BE2C (cell line): ENCODE measurements around the gene PEPD.

Experiments used
- DNase-seq: peaks from one replicate; pipeline ENCODE4 v3.0.0-alpha.2; 2020
- H3K27me3 ChIP-seq: fragments of 250-450 bp; sonication (Bioruptor Pico); 2 replicates; pipeline ENCODE4 v1.5.1; 2020; ENCODE audit warnings: mild to moderate bottlenecking
- H3K36me3 ChIP-seq: fragments of 250-450 bp; sonication (Bioruptor Pico); 2 replicates; pipeline ENCODE4 v1.5.1; 2020; ENCODE audit warnings: mild to moderate bottlenecking
- H3K4me1 ChIP-seq: fragments of 250-450 bp; sonication (Bioruptor Pico); 2 replicates; pipeline ENCODE4 v1.5.1; 2020
- H3K4me3 ChIP-seq: 2 replicates; pipeline ENCODE4 v1.5.1; 2011; ENCODE audit warnings: low read depth, low read length
- H3K9me3 ChIP-seq: fragments of 250-450 bp; sonication (Bioruptor Pico); 2 replicates; pipeline ENCODE4 v1.5.1; 2020
- CTCF ChIP-seq: IDR thresholded peaks from 2 replicates; pipeline ENCODE4 v1.5.1; 2012; ENCODE audit warnings: mild to moderate bottlenecking, low read depth, low read length

Gene PEPD

DNA sequence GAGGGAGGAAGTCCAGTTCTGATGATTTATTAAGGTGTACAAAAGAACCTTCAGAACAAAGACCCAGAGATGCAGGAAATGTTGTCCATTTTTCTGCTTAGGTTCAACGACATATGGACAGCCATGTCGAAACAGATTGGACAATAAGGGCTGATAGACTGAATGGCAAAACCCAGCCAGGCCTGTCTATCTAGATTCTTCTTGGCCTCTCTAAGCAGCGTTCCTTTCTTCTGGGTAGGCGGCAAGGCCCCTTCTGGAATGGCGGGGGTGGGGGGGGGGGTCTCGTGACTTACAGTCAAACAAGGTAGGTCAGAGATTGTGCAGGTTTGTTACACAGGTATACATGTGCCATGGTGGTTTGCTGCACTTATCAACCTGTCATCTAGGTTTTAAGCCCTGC lies 39.7 kb upstream of the PEPD start:
- TF ChIP-seq CTCF: no peak
- DNase-seq: no peak
- peaks cover 4% of the 10 kb centered on the region; the same call in 1 of the 2 replicates for H3K4me1 ChIP-seq
- H3K27me3 ChIP-seq: no peaks in the 10 kb centered on the region
- no peaks in the 10 kb centered on the region for H3K9me3 ChIP-seq
- H3K4me3 ChIP-seq: no peak overlapping the region
- H3K36me3 ChIP-seq: no peaks in the 10 kb centered on the region

GRCh38 chr19:33559996-33560395 lies 38.4 kb upstream of the PEPD start:
- no peaks in the 10 kb centered on the region for H3K27me3 ChIP-seq
- no peaks in the 10 kb centered on the region for H3K36me3 ChIP-seq
- no peak for DNase-seq
- H3K4me3 ChIP-seq: no peak overlapping the region
- peaks cover 4% of the 10 kb centered on the region; the same call in 1 of the 2 replicates for H3K4me1 ChIP-seq
- H3K9me3 ChIP-seq: no peaks in the 10 kb centered on the region; the same call in 1 of the 2 replicates
- TF ChIP-seq CTCF: no peak

DNA sequence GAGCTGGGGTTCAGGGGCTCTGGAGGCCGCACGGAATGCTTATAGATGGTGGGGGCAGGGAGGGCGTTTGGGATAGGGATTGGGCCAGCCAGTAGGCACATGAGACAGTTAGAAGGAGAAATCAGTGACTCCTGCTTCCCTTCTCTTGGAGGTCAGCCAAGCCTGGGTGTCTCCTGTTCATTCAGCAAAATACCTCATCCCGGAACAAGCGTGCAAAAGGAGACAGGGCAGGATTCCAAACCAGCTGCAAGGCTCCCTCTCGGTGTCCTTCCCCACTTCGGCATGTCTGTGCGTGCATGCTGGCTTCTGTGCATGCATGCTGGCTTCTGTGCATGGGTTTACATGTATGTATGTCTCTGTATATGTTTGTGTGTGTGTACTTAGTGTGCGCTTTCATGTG lies 37.3 kb upstream of the PEPD start:
- H3K36me3 ChIP-seq: no peaks in the 10 kb centered on the region
- no peaks in the 10 kb centered on the region for H3K27me3 ChIP-seq
- H3K9me3 ChIP-seq: no peaks in the 10 kb centered on the region; the same call in 1 of the 2 replicates
- peaks cover 4% of the 10 kb centered on the region; the same call in 1 of the 2 replicates for H3K4me1 ChIP-seq
- no peak for TF ChIP-seq CTCF
- no peak overlapping the region for H3K4me3 ChIP-seq
- peak; percentile 27 for DNase-seq

DNA sequence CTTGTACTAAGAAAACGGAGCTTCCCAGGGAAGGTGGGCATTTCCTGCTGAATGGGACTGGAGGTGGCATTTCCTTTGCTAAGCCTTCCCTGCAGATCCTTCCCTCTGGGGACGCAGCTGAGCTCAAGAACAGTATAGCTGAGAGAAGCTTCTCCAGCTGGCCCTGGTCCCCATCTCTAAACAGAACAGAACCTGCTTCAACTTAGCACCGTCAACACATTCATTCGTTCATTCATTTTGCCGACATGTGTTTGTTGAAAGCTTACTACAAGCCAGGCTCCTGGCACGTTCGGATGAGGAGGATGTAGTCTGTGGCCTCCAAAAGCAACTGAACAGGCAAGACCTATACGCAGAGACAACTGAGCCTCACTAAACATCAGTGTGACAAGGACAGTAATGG lies 36.6 kb upstream of the PEPD start:
- Histone ChIP-seq H3K4me1 (peaks cover 4% of the 10 kb centered on the region; the same call in 1 of the 2 replicates), H3K36me3 (no peaks in the 10 kb centered on the region), H3K9me3 (no peaks in the 10 kb centered on the region; the same call in 1 of the 2 replicates), H3K27me3 (no peaks in the 10 kb centered on the region), H3K4me3 (no peak overlapping the region)
- no peak for DNase-seq
- TF ChIP-seq CTCF: no peak

GRCh38 chr19:33557720-33558119 lies 36.1 kb upstream of the PEPD start:
- Histone ChIP-seq H3K4me1 (peaks cover 4% of the 10 kb centered on the region; the same call in 1 of the 2 replicates), H3K9me3 (no peaks in the 10 kb centered on the region; the same call in 1 of the 2 replicates), H3K36me3 (no peaks in the 10 kb centered on the region), H3K4me3 (no peak overlapping the region), H3K27me3 (no peaks in the 10 kb centered on the region)
- TF ChIP-seq CTCF: no peak
- DNase-seq: no peak

- no peak for TF ChIP-seq CTCF
- peaks cover 4% of the 10 kb centered on the region; the same call in 1 of the 2 replicates for H3K4me1 ChIP-seq
- no peaks in the 10 kb centered on the region for H3K36me3 ChIP-seq
- H3K4me3 ChIP-seq: no peak overlapping the region
- no peaks in the 10 kb centered on the region for H3K27me3 ChIP-seq
- H3K9me3 ChIP-seq: no peaks in the 10 kb centered on the region; the same call in 1 of the 2 replicates
- no peak for DNase-seq
Measured at GRCh38 chr19:33557196-33557595, 35.6 kb upstream of the PEPD start.
